K562 (cell line): Measurements from ENCODE around the gene NLRX1. TPM values are rescaled to one million over a fixed set of nuclear protein-coding genes. Genes with fewer than 3 reads are reported as not detected.

Experiments used
- HNRNPH1 ChIP-seq: fragments of 200-400 bp; formaldehyde crosslinking; optimal IDR thresholded peaks from 2 replicates; pipeline ENCODE3; 2017; ENCODE audit warnings: low read depth, mild to moderate bottlenecking, low read length, moderate library complexity
- KAT2B ChIP-seq: IDR thresholded peaks from one replicate; pipeline ENCODE4 v1.6.1; 2012; ENCODE audit warnings: low read depth, mild to moderate bottlenecking, control low read depth, inconsistent platforms, low read length, moderate library complexity
- MCM3 ChIP-seq: fragments of 450-650 bp; IDR thresholded peaks from 2 replicates; pipeline ENCODE4 v1.6.1; 2016
- NR2F6 ChIP-seq: fragments of 450-650 bp; formaldehyde crosslinking; IDR thresholded peaks from 2 replicates; pipeline ENCODE4 v1.4.0; 2020; ENCODE audit warnings: mild to moderate bottlenecking
- ZEB2 ChIP-seq: fragments of 450-650 bp; IDR thresholded peaks from 2 replicates; pipeline ENCODE4 v1.6.1; 2016
- polyA plus RNA-seq, 8 experiments: library from polyadenylated mRNA; depleted of rRNA in 4 of 8; stranded (reverse) in 5 of 8; unstranded in 3 of 8; fragments of >200 nt; fragmentation: Nextera tagmentation in 2 of 8; fragmentation: Illumina TruSeq in 1 of 8; extraction: Ambion mirVana in 2 of 8; extraction: Trizol in 1 of 8; gene quantifications; 2 replicates each; pipeline versions ENCODE4 v1.2.1 to v1.2.3, GENCODE V29; 2011 to 2014; ENCODE audit warnings: inconsistent platforms in 1 of 8, missing spikeins in 1 of 8
- total RNA-seq, 7 experiments: library from RNA; depleted of rRNA in 6 of 7; stranded (reverse); fragments of >200 nt in 6 of 7; fragmentation: Illumina TruSeq in 2 of 7; extraction: Trizol in 2 of 7; gene quantifications; 2 replicates each; pipeline versions ENCODE4 v1.2.1 to v1.2.3, GENCODE V29; 2011 to 2021; ENCODE audit warnings: low replicate concordance in 1 of 7
- TF ChIP-seq, protein P1 (sequence below): fragments of 450-650 bp; IDR thresholded peaks from 2 replicates; pipeline ENCODE4 v1.6.1; 2016; ENCODE audit warnings: mild to moderate bottlenecking
- TF ChIP-seq, protein P2 (sequence below): IDR thresholded peaks from 2 replicates; pipeline ENCODE4 v1.6.1; 2011; ENCODE audit warnings: borderline replicate concordance, low read depth, mild to moderate bottlenecking, moderate library complexity, low read length; ENCODE audit not compliant: insufficient read depth, poor library complexity, severe bottlenecking
- TF ChIP-seq, protein P3 (sequence below), 3 experiments: IDR thresholded peaks in 2 of 3; conservative IDR thresholded peaks in 1 of 3; 2 replicates each; pipeline ENCODE4 v1.5.1; 2011 to 2012; ENCODE audit warnings: low read length in 3 of 3, mild to moderate bottlenecking in 3 of 3, control low read depth in 2 of 3, improper control_type of control experiment in 1 of 3, inconsistent platforms in 1 of 3, low read depth in 1 of 3, mixed read lengths in 1 of 3, moderate library complexity in 1 of 3; ENCODE audit not compliant: insufficient read depth in 2 of 3

The NLRX1 gene
- total and polyA plus RNA-seq, 9 of the 15 experiments (the other 6 are each of a cell fraction or from before 2014, with no cell fraction given) = 0.04 to 2.3 (median 0.69) TPM

DNA sequence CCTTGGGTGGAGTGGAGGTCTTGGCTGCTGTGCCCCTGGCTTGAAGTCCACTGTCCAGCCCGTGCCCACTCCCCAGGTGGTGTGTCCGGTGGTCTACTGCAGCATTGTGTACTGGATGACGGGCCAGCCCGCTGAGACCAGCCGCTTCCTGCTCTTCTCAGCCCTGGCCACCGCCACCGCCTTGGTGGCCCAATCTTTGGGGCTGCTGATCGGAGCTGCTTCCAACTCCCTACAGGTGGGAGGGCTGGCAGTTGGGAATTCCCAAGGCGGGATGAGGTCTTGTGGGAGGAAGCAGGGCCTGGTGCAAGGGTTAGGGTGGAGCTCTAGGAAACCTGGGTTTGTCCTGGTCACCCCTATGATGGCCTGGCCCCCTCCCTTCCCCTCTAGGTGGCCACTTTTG lies 8.4 kb upstream of the NLRX1 start (continued):
- TF ChIP-seq, protein P1, sequence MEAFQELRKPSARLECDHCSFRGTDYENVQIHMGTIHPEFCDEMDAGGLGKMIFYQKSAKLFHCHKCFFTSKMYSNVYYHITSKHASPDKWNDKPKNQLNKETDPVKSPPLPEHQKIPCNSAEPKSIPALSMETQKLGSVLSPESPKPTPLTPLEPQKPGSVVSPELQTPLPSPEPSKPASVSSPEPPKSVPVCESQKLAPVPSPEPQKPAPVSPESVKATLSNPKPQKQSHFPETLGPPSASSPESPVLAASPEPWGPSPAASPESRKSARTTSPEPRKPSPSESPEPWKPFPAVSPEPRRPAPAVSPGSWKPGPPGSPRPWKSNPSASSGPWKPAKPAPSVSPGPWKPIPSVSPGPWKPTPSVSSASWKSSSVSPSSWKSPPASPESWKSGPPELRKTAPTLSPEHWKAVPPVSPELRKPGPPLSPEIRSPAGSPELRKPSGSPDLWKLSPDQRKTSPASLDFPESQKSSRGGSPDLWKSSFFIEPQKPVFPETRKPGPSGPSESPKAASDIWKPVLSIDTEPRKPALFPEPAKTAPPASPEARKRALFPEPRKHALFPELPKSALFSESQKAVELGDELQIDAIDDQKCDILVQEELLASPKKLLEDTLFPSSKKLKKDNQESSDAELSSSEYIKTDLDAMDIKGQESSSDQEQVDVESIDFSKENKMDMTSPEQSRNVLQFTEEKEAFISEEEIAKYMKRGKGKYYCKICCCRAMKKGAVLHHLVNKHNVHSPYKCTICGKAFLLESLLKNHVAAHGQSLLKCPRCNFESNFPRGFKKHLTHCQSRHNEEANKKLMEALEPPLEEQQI = no peak
- TF ChIP-seq, protein P2, sequence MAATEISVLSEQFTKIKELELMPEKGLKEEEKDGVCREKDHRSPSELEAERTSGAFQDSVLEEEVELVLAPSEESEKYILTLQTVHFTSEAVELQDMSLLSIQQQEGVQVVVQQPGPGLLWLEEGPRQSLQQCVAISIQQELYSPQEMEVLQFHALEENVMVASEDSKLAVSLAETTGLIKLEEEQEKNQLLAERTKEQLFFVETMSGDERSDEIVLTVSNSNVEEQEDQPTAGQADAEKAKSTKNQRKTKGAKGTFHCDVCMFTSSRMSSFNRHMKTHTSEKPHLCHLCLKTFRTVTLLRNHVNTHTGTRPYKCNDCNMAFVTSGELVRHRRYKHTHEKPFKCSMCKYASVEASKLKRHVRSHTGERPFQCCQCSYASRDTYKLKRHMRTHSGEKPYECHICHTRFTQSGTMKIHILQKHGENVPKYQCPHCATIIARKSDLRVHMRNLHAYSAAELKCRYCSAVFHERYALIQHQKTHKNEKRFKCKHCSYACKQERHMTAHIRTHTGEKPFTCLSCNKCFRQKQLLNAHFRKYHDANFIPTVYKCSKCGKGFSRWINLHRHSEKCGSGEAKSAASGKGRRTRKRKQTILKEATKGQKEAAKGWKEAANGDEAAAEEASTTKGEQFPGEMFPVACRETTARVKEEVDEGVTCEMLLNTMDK = no peak
- TF ChIP-seq MCM3 (no peak), NR2F6 (CRISPR knock-in tag) (no peak), ZEB2 (no peak), KAT2B (no peak), HNRNPH1 (no peak)
- TF ChIP-seq, protein P3, sequence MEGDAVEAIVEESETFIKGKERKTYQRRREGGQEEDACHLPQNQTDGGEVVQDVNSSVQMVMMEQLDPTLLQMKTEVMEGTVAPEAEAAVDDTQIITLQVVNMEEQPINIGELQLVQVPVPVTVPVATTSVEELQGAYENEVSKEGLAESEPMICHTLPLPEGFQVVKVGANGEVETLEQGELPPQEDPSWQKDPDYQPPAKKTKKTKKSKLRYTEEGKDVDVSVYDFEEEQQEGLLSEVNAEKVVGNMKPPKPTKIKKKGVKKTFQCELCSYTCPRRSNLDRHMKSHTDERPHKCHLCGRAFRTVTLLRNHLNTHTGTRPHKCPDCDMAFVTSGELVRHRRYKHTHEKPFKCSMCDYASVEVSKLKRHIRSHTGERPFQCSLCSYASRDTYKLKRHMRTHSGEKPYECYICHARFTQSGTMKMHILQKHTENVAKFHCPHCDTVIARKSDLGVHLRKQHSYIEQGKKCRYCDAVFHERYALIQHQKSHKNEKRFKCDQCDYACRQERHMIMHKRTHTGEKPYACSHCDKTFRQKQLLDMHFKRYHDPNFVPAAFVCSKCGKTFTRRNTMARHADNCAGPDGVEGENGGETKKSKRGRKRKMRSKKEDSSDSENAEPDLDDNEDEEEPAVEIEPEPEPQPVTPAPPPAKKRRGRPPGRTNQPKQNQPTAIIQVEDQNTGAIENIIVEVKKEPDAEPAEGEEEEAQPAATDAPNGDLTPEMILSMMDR (IDR thresholded peaks at IDR 0.05 in 2 of 3, conservative IDR thresholded peaks at IDR 0.05 in 1 of 3; ENCODE audit: insufficient read depth in 2 of 3, low read depth in 1 of 3, low read length in 3 of 3) = no peak
- TF ChIP-seq, all 486 proteins: peak for 0
